ENCODE data around the gene PRDM10. TPM values are rescaled to one million over a fixed set of nuclear protein-coding genes. Genes with fewer than 3 reads are reported as not detected.
A peak's percentile ranks its signal among the peaks of the same experiment; 100 is the strongest.
"Not testable (repeated sequence)": the region's sequence is repeated elsewhere in the genome, so short reads cannot be mapped to it uniquely, and the experiment has no call there.

Gene PRDM10
- total RNA-seq, 1 donor from 2014 or later: 7.9 TPM

GRCh38 chr11:129918361-129918760 lies 84.3 kb downstream of the PRDM10 start:
- no peak for DNase-seq (ENCODE audit: extremely low read depth, low read depth, low spot score)

- DNase-seq (ENCODE audit: extremely low read depth, low read depth, low spot score): no peak
Observed at GRCh38 chr11:129917231-129917630, 85.4 kb downstream of the PRDM10 start.

GRCh38 chr11:129911298-129911697 lies 91.3 kb downstream of the PRDM10 start:
- peak; percentile 33 for DNase-seq (ENCODE audit: extremely low read depth, low read depth, low spot score)

- DNase-seq (ENCODE audit: extremely low read depth, low read depth, low spot score): no peak
Observed at GRCh38 chr11:129910360-129910759, 92.3 kb downstream of the PRDM10 start.

GRCh38 chr11:129905402-129905801 lies 97.2 kb downstream of the PRDM10 start:
- no peak for DNase-seq (ENCODE audit: extremely low read depth, low read depth, low spot score)

- DNase-seq (ENCODE audit: extremely low read depth, low read depth, low spot score): no peak
Observed at GRCh38 chr11:129896062-129896461, 106.6 kb downstream of the PRDM10 start.

GRCh38 chr11:129895126-129896041 lies 107.3 kb downstream of the PRDM10 start, which contains the start of gene NFRKB:
Gene NFRKB, minus strand, starts transcription at chr11:129895578. Its CDS starts 2,729 bp downstream, at chr11:129892849.
- no peak for DNase-seq (ENCODE audit: extremely low read depth, low read depth, low spot score)

GRCh38 chr11:129894278-129895125 lies 108.1 kb downstream of the PRDM10 start:
- DNase-seq (ENCODE audit: extremely low read depth, low read depth, low spot score): no peak

GRCh38 chr11:129888451-129888850 lies 114.2 kb downstream of the PRDM10 start:
- DNase-seq (ENCODE audit: extremely low read depth, low read depth, low spot score): no peak

GRCh38 chr11:129885381-129885780 lies 117.3 kb downstream of the PRDM10 start:
- no peak for DNase-seq (ENCODE audit: extremely low read depth, low read depth, low spot score)

- DNase-seq (ENCODE audit: extremely low read depth, low read depth, low spot score): no peak
Observed at GRCh38 chr11:129884581-129884980, 118.1 kb downstream of the PRDM10 start.

GRCh38 chr11:129881570-129882170 lies 121.0 kb downstream of the PRDM10 start:
- DNase-seq (ENCODE audit: extremely low read depth, low read depth, low spot score): no peak

GRCh38 chr11:129880311-129880710 lies 122.3 kb downstream of the PRDM10 start:
- DNase-seq (ENCODE audit: extremely low read depth, low read depth, low spot score): no peak

- DNase-seq (ENCODE audit: extremely low read depth, low read depth, low spot score): no peak
Observed at GRCh38 chr11:129871914-129872313, 130.7 kb downstream of the PRDM10 start.

- DNase-seq (ENCODE audit: extremely low read depth, low read depth, low spot score): not testable (repeated sequence)
Observed at GRCh38 chr11:129868626-129869025, 134.0 kb downstream of the PRDM10 start.

- DNase-seq (ENCODE audit: extremely low read depth, low read depth, low spot score): no peak
Observed at GRCh38 chr11:129866311-129866710, 136.3 kb downstream of the PRDM10 start.

GRCh38 chr11:129865701-129866100 lies 136.9 kb downstream of the PRDM10 start:
- no peak for DNase-seq (ENCODE audit: extremely low read depth, low read depth, low spot score)

- no peak for DNase-seq (ENCODE audit: extremely low read depth, low read depth, low spot score)
Observed at GRCh38 chr11:129864811-129865210, 137.8 kb downstream of the PRDM10 start.

- peak; percentile 78 for DNase-seq (ENCODE audit: extremely low read depth, low read depth, low spot score)
Observed at GRCh38 chr11:129861702-129862522, 140.7 kb downstream of the PRDM10 start.

GRCh38 chr11:129856036-129856435 lies 146.6 kb downstream of the PRDM10 start:
- no peak for DNase-seq (ENCODE audit: extremely low read depth, low read depth, low spot score)
